Gastroesophageal sphincter (tissue), 4 donors: Measurements from ENCODE around the gene HSF5. TPM values are rescaled to one million over a fixed set of nuclear protein-coding genes. Genes with fewer than 3 reads are reported as not detected.
A peak's percentile ranks its signal among the peaks of the same experiment; 100 is the strongest.

Source experiments
- ATAC-seq: fragments of 150-250 bp; one replicate; pipeline ENCODE4 v1.9.1; 2016; ENCODE audit warnings: mild to moderate bottlenecking, moderate library complexity
- H3K27ac ChIP-seq, 4 donors: fragments of 200-600 bp; sonication (generic) in 3 of 4; 1 replicate in 3 of 4; 2 replicates in 1 of 4; pipeline ENCODE4 v1.5.1; 2016 to 2019
- H3K27me3 ChIP-seq: fragments of 200-600 bp; sonication (generic); one replicate; pipeline ENCODE4 v1.5.1; 2019
- H3K36me3 ChIP-seq, 2 donors: fragments of 200-600 bp; sonication (generic); one replicate each; pipeline ENCODE4 v1.5.1; 2019; ENCODE audit warnings: control low read depth in 1 of 2
- H3K4me1 ChIP-seq, 3 donors: fragments of 200-600 bp; sonication (generic); 1 replicate in 2 of 3; 2 replicates in 1 of 3; pipeline ENCODE4 v1.5.1; 2016 to 2019; ENCODE audit warnings: control low read depth in 2 of 3
- H3K4me3 ChIP-seq, 2 donors: fragments of 200-600 bp; sonication (generic); one replicate each; pipeline ENCODE4 v1.5.1; 2019; ENCODE audit warnings: mild to moderate bottlenecking in 1 of 2, moderate library complexity in 1 of 2
- H3K9me3 ChIP-seq, 3 donors: fragments of 200-600 bp; sonication (generic); one replicate each; pipeline ENCODE4 v1.5.1; 2017 to 2019; ENCODE audit warnings: control low read depth in 2 of 3
- EP300 ChIP-seq: sonication (generic); formaldehyde crosslinking; IDR thresholded peaks from one replicate; pipeline ENCODE4 v1.6.1; 2017; ENCODE audit warnings: antibody characterized with exemption, mild to moderate bottlenecking
- POLR2A ChIP-seq, 2 donors: fragments of 450-650 bp; IDR thresholded peaks; one replicate each; pipeline ENCODE4 v1.6.1; 2017; ENCODE audit warnings: antibody characterized with exemption in 2 of 2, mild to moderate bottlenecking in 2 of 2, moderate library complexity in 1 of 2
- POLR2AphosphoS5 ChIP-seq: sonication (generic); formaldehyde crosslinking; IDR thresholded peaks from one replicate; pipeline ENCODE4 v1.6.1; 2017; ENCODE audit warnings: antibody characterized with exemption
- WGBS, 2 donors: methylation state at CpG; one replicate each; pipeline ENCODE4 v1.1.5; 2018; ENCODE audit warnings: low coverage in 1 of 2; 5-methylcytosine and 5-hydroxymethylcytosine counted together
- total RNA-seq, 4 donors: library from RNA; depleted of rRNA; stranded (reverse); fragments of >200 nt; gene quantifications; one replicate each; pipeline ENCODE4 v1.1.0, GENCODE V29; 2016
- TF ChIP-seq, protein P1 (sequence below), 4 experiments: fragments of 200-600 bp in 2 of 4; fragments of 450-650 bp in 2 of 4; sonication (generic) in 1 of 4; IDR thresholded peaks; one replicate each; pipeline ENCODE4 v1.5.1; 2017 to 2019; ENCODE audit warnings: antibody characterized with exemption in 4 of 4, mild to moderate bottlenecking in 2 of 4, moderate library complexity in 2 of 4

The HSF5 gene
- total RNA-seq, 4 donors from 2014 or later = 0.13 TPM; not detected in 3

GRCh38 chr17:58421711-58422110 is 66.5 kb downstream of the HSF5 start:
- H3K4me3 ChIP-seq = no peak overlapping the region
- TF ChIP-seq POLR2AphosphoS5 = no peak
- TF ChIP-seq, protein P1, sequence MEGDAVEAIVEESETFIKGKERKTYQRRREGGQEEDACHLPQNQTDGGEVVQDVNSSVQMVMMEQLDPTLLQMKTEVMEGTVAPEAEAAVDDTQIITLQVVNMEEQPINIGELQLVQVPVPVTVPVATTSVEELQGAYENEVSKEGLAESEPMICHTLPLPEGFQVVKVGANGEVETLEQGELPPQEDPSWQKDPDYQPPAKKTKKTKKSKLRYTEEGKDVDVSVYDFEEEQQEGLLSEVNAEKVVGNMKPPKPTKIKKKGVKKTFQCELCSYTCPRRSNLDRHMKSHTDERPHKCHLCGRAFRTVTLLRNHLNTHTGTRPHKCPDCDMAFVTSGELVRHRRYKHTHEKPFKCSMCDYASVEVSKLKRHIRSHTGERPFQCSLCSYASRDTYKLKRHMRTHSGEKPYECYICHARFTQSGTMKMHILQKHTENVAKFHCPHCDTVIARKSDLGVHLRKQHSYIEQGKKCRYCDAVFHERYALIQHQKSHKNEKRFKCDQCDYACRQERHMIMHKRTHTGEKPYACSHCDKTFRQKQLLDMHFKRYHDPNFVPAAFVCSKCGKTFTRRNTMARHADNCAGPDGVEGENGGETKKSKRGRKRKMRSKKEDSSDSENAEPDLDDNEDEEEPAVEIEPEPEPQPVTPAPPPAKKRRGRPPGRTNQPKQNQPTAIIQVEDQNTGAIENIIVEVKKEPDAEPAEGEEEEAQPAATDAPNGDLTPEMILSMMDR (IDR thresholded peaks at IDR 0.05) = no peak
- TF ChIP-seq EP300 = no peak
- TF ChIP-seq POLR2A (IDR thresholded peaks at IDR 0.05) = no peak
- H3K27ac ChIP-seq = no peak overlapping the region
- peaks cover 11% of the 10 kb centered on the region for H3K27me3 ChIP-seq
- WGBS, 2 donors = 39 to 41% methylated on average over 1 of the region's 1 CpG
- no peaks in the 10 kb centered on the region for H3K36me3 ChIP-seq
- H3K4me1 ChIP-seq = peaks cover 0 to 13% (median 0%) of the 10 kb centered on the region in 3 donors
- no peaks in the 10 kb centered on the region for H3K9me3 ChIP-seq
- no peak for ATAC-seq

- Histone ChIP-seq H3K4me1 (peaks cover 0 to 13% (median 0%) of the 10 kb centered on the region in 3 donors), H3K9me3 (no peaks in the 10 kb centered on the region), H3K27ac (no peak overlapping the region), H3K27me3 (peaks cover 11% of the 10 kb centered on the region), H3K36me3 (no peaks in the 10 kb centered on the region), H3K4me3 (no peak overlapping the region)
- WGBS, 2 donors = 54 to 60% methylated on average over 2 of the region's 2 CpGs
- TF ChIP-seq POLR2A (IDR thresholded peaks at IDR 0.05) (no peak), POLR2AphosphoS5 (no peak), EP300 (no peak)
- TF ChIP-seq, protein P1 (IDR thresholded peaks at IDR 0.05) = no peak
- no peak for ATAC-seq
Measured at GRCh38 chr17:58420827-58421226, 67.4 kb downstream of the HSF5 start.

- peak within 1 kb of the TSS in 3 of 4 donors; percentile 55 to 61 (median 56) for H3K27ac ChIP-seq
- peak; percentile 99 for ATAC-seq
- no peaks in the 10 kb centered on the region for H3K9me3 ChIP-seq
- H3K4me1 ChIP-seq = peaks cover 0 to 13% (median 0%) of the 10 kb centered on the region in 3 donors
- H3K36me3 ChIP-seq = no peaks in the 10 kb centered on the region
- no peak for TF ChIP-seq POLR2A (IDR thresholded peaks at IDR 0.05)
- TF ChIP-seq POLR2AphosphoS5 = no peak
- TF ChIP-seq, protein P1 (IDR thresholded peaks at IDR 0.05) = peak; percentile 49 to 83 (median 74)
- no peak for TF ChIP-seq EP300
- peak within 1 kb of the TSS; percentile 31 to 41 for H3K4me3 ChIP-seq
- 0 to 2% methylated on average over 3 to 7 of the region's 8 CpGs for WGBS, 2 donors
- H3K27me3 ChIP-seq = peaks cover under 1% of the 10 kb centered on the region
Measured at GRCh38 chr17:58417300-58418092, 70.7 kb downstream of the HSF5 start, which contains the start of gene RNF43. TSS of gene RNF43 (minus strand) at chr17:58417534. CDS start at chr17:58415577, 1,957 bp downstream.

DNA sequence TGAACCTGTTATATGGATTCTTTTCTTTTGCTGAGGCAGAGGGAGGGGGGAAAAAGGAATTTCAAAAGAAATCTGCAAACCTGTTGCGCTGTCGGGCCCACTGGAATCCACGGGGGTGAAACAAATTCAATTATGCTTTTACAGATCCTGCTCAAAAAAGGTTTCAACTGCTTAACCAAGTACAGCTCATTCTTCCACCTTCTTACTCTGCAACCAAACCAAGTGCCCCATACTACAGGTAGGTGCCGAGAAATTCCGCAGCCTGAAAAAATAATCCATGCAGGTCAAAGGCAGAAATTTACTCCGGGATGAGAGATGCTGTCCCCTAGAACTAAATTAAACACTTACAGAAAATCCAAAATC is 71.3 kb downstream of the HSF5 start:
- no peak for ATAC-seq
- Histone ChIP-seq H3K4me1 (peaks cover 0 to 13% (median 0%) of the 10 kb centered on the region in 3 donors), H3K36me3 (no peaks in the 10 kb centered on the region), H3K27me3 (no peaks in the 10 kb centered on the region), H3K4me3 (peak overlapping the region in 1 of 2 donors; percentile 41), H3K9me3 (no peaks in the 10 kb centered on the region), H3K27ac (peak overlapping the region in 2 of 4 donors; percentile 56 to 61)
- WGBS, 2 donors = 38 to 70% methylated on average over 5 of the region's 6 CpGs
- no peak for TF ChIP-seq EP300
- TF ChIP-seq POLR2A (IDR thresholded peaks at IDR 0.05) = no peak
- TF ChIP-seq, protein P1 (IDR thresholded peaks at IDR 0.05) = no peak
- no peak for TF ChIP-seq POLR2AphosphoS5

- Histone ChIP-seq H3K9me3 (no peaks in the 10 kb centered on the region), H3K4me3 (no peak overlapping the region), H3K27ac (no peak overlapping the region), H3K27me3 (no peaks in the 10 kb centered on the region), H3K4me1 (peaks cover 0 to 13% (median 0%) of the 10 kb centered on the region in 3 donors), H3K36me3 (no peaks in the 10 kb centered on the region)
- WGBS, 2 donors = 69 to 87% methylated on average over 4 of the region's 4 CpGs
- no peak for TF ChIP-seq POLR2AphosphoS5
- no peak for TF ChIP-seq POLR2A (IDR thresholded peaks at IDR 0.05)
- TF ChIP-seq, protein P1 (IDR thresholded peaks at IDR 0.05) = no peak
- no peak for TF ChIP-seq EP300
- ATAC-seq = no peak
Measured at GRCh38 chr17:58416396-58416795, 71.8 kb downstream of the HSF5 start.
